H9 (cell line): ENCODE measurements around the gene BPIFB3. TPM values are rescaled to one million over a fixed set of nuclear protein-coding genes. Genes with fewer than 3 reads are reported as not detected.

ENCODE experiments used
- DNase-seq: peaks from one replicate; pipeline ENCODE4 v3.0.0-alpha.2; 2017
- H2AFZ ChIP-seq: one replicate; pipeline ENCODE4 v1.6.1; 2013; ENCODE audit warnings: mild to moderate bottlenecking, low read length, control low read depth, moderate library complexity
- H2AK5ac ChIP-seq: 2 replicates; pipeline ENCODE4 v1.6.1; 2013; ENCODE audit warnings: low read length, control low read depth, mixed read lengths; ENCODE audit not compliant: insufficient read length
- H2BK120ac ChIP-seq: one replicate; pipeline ENCODE4 v1.6.1; 2013; ENCODE audit warnings: low read depth, mild to moderate bottlenecking, low read length, control low read depth, inconsistent platforms; ENCODE audit not compliant: poor library complexity, severe bottlenecking
- H2BK12ac ChIP-seq: 2 replicates; pipeline ENCODE4 v1.6.1; 2013; ENCODE audit warnings: low read length, control low read depth, mixed read lengths, low read depth; ENCODE audit not compliant: insufficient read length
- H2BK15ac ChIP-seq: 2 replicates; pipeline ENCODE4 v1.6.1; 2013; ENCODE audit warnings: low read depth, low read length, control low read depth
- H2BK20ac ChIP-seq: one replicate; pipeline ENCODE4 v1.6.1; 2013; ENCODE audit warnings: low read depth, mild to moderate bottlenecking, low read length, control low read depth, inconsistent platforms; ENCODE audit not compliant: poor library complexity, severe bottlenecking
- H2BK5ac ChIP-seq: 2 replicates; pipeline ENCODE4 v1.6.1; 2013; ENCODE audit warnings: low read length, control low read depth, mixed read lengths; ENCODE audit not compliant: insufficient read length
- H3K14ac ChIP-seq: 2 replicates; pipeline ENCODE4 v1.6.1; 2013; ENCODE audit warnings: low read length, control low read depth; ENCODE audit not compliant: insufficient read depth
- H3K18ac ChIP-seq: 2 replicates; pipeline ENCODE4 v1.6.1; 2013; ENCODE audit warnings: low read depth, mild to moderate bottlenecking, mixed read lengths, low read length, control low read depth; ENCODE audit not compliant: insufficient read length
- H3K23ac ChIP-seq: 2 replicates; pipeline ENCODE4 v1.6.1; 2013; ENCODE audit warnings: low read length, control low read depth, mixed read lengths, low read depth; ENCODE audit not compliant: insufficient read length
- H3K23me2 ChIP-seq: 2 replicates; pipeline ENCODE4 v1.6.1; 2013; ENCODE audit warnings: low read depth, mild to moderate bottlenecking, mixed read lengths, low read length, control low read depth; ENCODE audit not compliant: insufficient read length, poor library complexity, severe bottlenecking
- H3K27ac ChIP-seq: 2 replicates; pipeline ENCODE4 v1.5.1; 2013; ENCODE audit warnings: low read length, control low read depth, mixed read lengths, low read depth; ENCODE audit not compliant: insufficient read length
- H3K27me3 ChIP-seq: 2 replicates; pipeline ENCODE4 v1.6.1; 2013; ENCODE audit warnings: low read length, control low read depth, inconsistent platforms; ENCODE audit not compliant: insufficient read depth
- H3K4ac ChIP-seq: 2 replicates; pipeline ENCODE4 v1.6.1; 2013; ENCODE audit warnings: low read depth, mild to moderate bottlenecking, control low read depth, inconsistent platforms, low read length, moderate library complexity
- H3K4me1 ChIP-seq: 2 replicates; pipeline ENCODE4 v1.6.1; 2013; ENCODE audit warnings: low read length, control low read depth, inconsistent platforms; ENCODE audit not compliant: insufficient read depth
- H3K4me2 ChIP-seq: 2 replicates; pipeline ENCODE4 v1.6.1; 2013; ENCODE audit warnings: low read length, control low read depth, mixed read lengths; ENCODE audit not compliant: insufficient read length, insufficient read depth
- H3K56ac ChIP-seq: 2 replicates; pipeline ENCODE4 v1.6.1; 2013; ENCODE audit warnings: low read depth, mild to moderate bottlenecking, mixed read lengths, low read length, control low read depth; ENCODE audit not compliant: insufficient read length
- H3K79me1 ChIP-seq: 2 replicates; pipeline ENCODE4 v1.6.1; 2013; ENCODE audit warnings: low read depth, mild to moderate bottlenecking, moderate library complexity, low read length, control low read depth, inconsistent platforms; ENCODE audit not compliant: insufficient read depth, poor library complexity, severe bottlenecking
- H3K79me2 ChIP-seq: 2 replicates; pipeline ENCODE4 v1.6.1; 2013; ENCODE audit warnings: low read length, control low read depth, inconsistent platforms; ENCODE audit not compliant: insufficient read depth
- H3K9ac ChIP-seq: 2 replicates; pipeline ENCODE4 v1.6.1; 2013; ENCODE audit warnings: low read length, control low read depth, mixed read lengths; ENCODE audit not compliant: insufficient read length; ENCODE audit errors: extremely low read depth
- H3K9me3 ChIP-seq: one replicate; pipeline ENCODE4 v1.6.1; 2013; ENCODE audit warnings: low read depth, low read length, inconsistent platforms; ENCODE audit not compliant: control insufficient read depth
- H3T11ph ChIP-seq: one replicate; pipeline ENCODE4 v1.6.1; 2013; ENCODE audit warnings: mild to moderate bottlenecking, low read length, control low read depth, inconsistent platforms
- H4K20me1 ChIP-seq: one replicate; pipeline ENCODE4 v1.6.1; 2013; ENCODE audit not compliant: control insufficient read depth, insufficient read length, insufficient read depth
- H4K5ac ChIP-seq: 2 replicates; pipeline ENCODE4 v1.6.1; 2013; ENCODE audit warnings: low read depth, mild to moderate bottlenecking, mixed read lengths, low read length, control low read depth; ENCODE audit not compliant: insufficient read length
- H4K8ac ChIP-seq: replicated peaks from 2 replicates; pipeline ENCODE4 v1.6.1; 2013; ENCODE audit warnings: low read length, control low read depth, mixed read lengths, low read depth; ENCODE audit not compliant: insufficient read length
- H4K91ac ChIP-seq: 2 replicates; pipeline ENCODE4 v1.6.1; 2013; ENCODE audit warnings: low read depth, mild to moderate bottlenecking, moderate library complexity, mixed read lengths, low read length, control low read depth; ENCODE audit not compliant: insufficient read length
- H3K27ac Mint-ChIP-seq, 3 experiments: 2 replicates in 2 of 3; 3 replicates in 1 of 3; pipeline ENCODE4 v1.8.0; 2020 to 2021; ENCODE audit warnings: mixed read lengths in 3 of 3, mild to moderate bottlenecking in 1 of 3, moderate library complexity in 1 of 3
- H3K27me3 Mint-ChIP-seq: 2 replicates; pipeline ENCODE4 v1.8.0; 2021; ENCODE audit warnings: low read depth, mild to moderate bottlenecking, moderate library complexity, mixed read lengths
- H3K36me3 Mint-ChIP-seq, 3 experiments: 2 replicates in 2 of 3; 3 replicates in 1 of 3; pipeline ENCODE4 v1.8.0; 2020 to 2021; ENCODE audit warnings: low read depth in 3 of 3, mixed read lengths in 3 of 3; ENCODE audit not compliant: insufficient read depth in 1 of 3
- H3K4me1 Mint-ChIP-seq, 2 experiments: 2 replicates each; pipeline ENCODE4 v1.8.0; 2020; ENCODE audit warnings: mixed read lengths in 2 of 2
- H3K4me3 Mint-ChIP-seq, 2 experiments: 2 replicates in 1 of 2; 3 replicates in 1 of 2; pipeline ENCODE4 v1.8.0; 2020 to 2021; ENCODE audit warnings: mild to moderate bottlenecking in 2 of 2, mixed read lengths in 2 of 2, moderate library complexity in 1 of 2
- H3K9me3 Mint-ChIP-seq, 2 experiments: 2 replicates in 1 of 2; 3 replicates in 1 of 2; pipeline ENCODE4 v1.8.0; 2020; ENCODE audit warnings: mild to moderate bottlenecking in 2 of 2, mixed read lengths in 2 of 2, moderate library complexity in 1 of 2
- CTCF ChIP-seq: fragments of 200-600 bp; sonication (generic); conservative IDR thresholded peaks from 3 replicates; pipeline ENCODE4 v1.8.0; 2021; ENCODE audit warnings: antibody characterized with exemption, mild to moderate bottlenecking
- WGBS: extraction: QIAGEN DNeasy Blood & Tissue Kit; methylation state at CpG from one replicate; pipeline ENCODE4 v1.1.7; 2013; ENCODE audit warnings: missing lambda C conversion rate, low lambda C conversion rate, mixed read lengths; ENCODE audit not compliant: insufficient read length; ENCODE audit errors: extremely low coverage; 5-methylcytosine and 5-hydroxymethylcytosine counted together
- total RNA-seq: library from RNA; stranded (reverse); gene quantifications from 2 replicates; pipeline ENCODE4 v1.2.1, GENCODE V29; 2021

BPIFB3 gene
- total RNA-seq, 1 experiment from 2014 or later = not detected

GRCh38 chr20:33079259-33079658 is 25.6 kb downstream of the BPIFB3 start, which contains the start of gene BPIFB4:
Gene BPIFB4 (plus strand): TSS chr20:33079643. CDS start chr20:33081527, 1,884 bp downstream.
- H3K27me3 Mint-ChIP-seq = peaks cover 15% of the 10 kb centered on the region
- no peak for DNase-seq
- H3K9ac ChIP-seq = no peak within 1 kb of the TSS
- no peak within 1 kb of the TSS for H3K4ac ChIP-seq
- H4K91ac ChIP-seq = no peak within 1 kb of the TSS
- no peak within 1 kb of the TSS for H3K56ac ChIP-seq
- no peak within 1 kb of the TSS for H3K27ac ChIP-seq
- no peaks in the 10 kb centered on the region for H3K36me3 Mint-ChIP-seq
- H3K79me1 ChIP-seq = no peaks in the 10 kb centered on the region
- no peak within 1 kb of the TSS for H4K8ac ChIP-seq
- H3K27ac Mint-ChIP-seq = no peak within 1 kb of the TSS
- peaks cover 2% of the 10 kb centered on the region for H4K20me1 ChIP-seq
- no peak within 1 kb of the TSS for H3K4me3 Mint-ChIP-seq
- H3K14ac ChIP-seq = no peak within 1 kb of the TSS
- no peaks in the 10 kb centered on the region for H3K27me3 ChIP-seq
- H3K23ac ChIP-seq = no peak within 1 kb of the TSS
- H2AFZ ChIP-seq = no peak within 1 kb of the TSS
- H3K18ac ChIP-seq = no peak within 1 kb of the TSS
- H3K4me1 ChIP-seq = no peaks in the 10 kb centered on the region
- no peaks in the 10 kb centered on the region for H3K9me3 Mint-ChIP-seq
- no peak within 1 kb of the TSS for H2BK12ac ChIP-seq
- H2BK120ac ChIP-seq = no peak within 1 kb of the TSS
- no peak within 1 kb of the TSS for H2BK20ac ChIP-seq
- no peaks in the 10 kb centered on the region for H3K23me2 ChIP-seq
- WGBS = no CpG with 5 or more reads among the region's 2 CpGs
- no peak within 1 kb of the TSS for H2BK15ac ChIP-seq
- H2AK5ac ChIP-seq = no peak within 1 kb of the TSS
- H3T11ph ChIP-seq = no peak within 1 kb of the TSS
- peaks cover 0 to 3% of the 10 kb centered on the region in 2 experiments; a peak in 1 of 4 replicates for H3K4me1 Mint-ChIP-seq
- H4K5ac ChIP-seq = no peak within 1 kb of the TSS
- H3K79me2 ChIP-seq = no peaks in the 10 kb centered on the region
- H3K9me3 ChIP-seq = no peaks in the 10 kb centered on the region
- no peak within 1 kb of the TSS for H3K4me2 ChIP-seq
- TF ChIP-seq CTCF = no peak
- H2BK5ac ChIP-seq = no peak within 1 kb of the TSS
